ENCODE data around the gene MBD3L1. TPM values are rescaled to one million over a fixed set of nuclear protein-coding genes. Genes with fewer than 3 reads are reported as not detected.

MBD3L1 gene
- not detected for polyA plus RNA-seq (2013, experiment 1 of 2; ENCODE audit: insufficient read length)
- polyA plus RNA-seq (2013, experiment 2 of 2; ENCODE audit: insufficient read length), result not detected

- DNase-seq, result peak; percentile 97
Observed at GRCh38 chr19:8832132-8833021, at the start of gene MBD3L1, which contains the start of gene ZNF558. MBD3L1 (plus strand) TSS chr19:8832377; CDS start chr19:8842679, 10,302 bp downstream. ZNF558 (minus strand) TSS chr19:8832304; CDS start chr19:8822659, 9,645 bp downstream.

GRCh38 chr19:8794823-8795222, 37.4 kb upstream of the MBD3L1 start:
- no peak for DNase-seq

DNA sequence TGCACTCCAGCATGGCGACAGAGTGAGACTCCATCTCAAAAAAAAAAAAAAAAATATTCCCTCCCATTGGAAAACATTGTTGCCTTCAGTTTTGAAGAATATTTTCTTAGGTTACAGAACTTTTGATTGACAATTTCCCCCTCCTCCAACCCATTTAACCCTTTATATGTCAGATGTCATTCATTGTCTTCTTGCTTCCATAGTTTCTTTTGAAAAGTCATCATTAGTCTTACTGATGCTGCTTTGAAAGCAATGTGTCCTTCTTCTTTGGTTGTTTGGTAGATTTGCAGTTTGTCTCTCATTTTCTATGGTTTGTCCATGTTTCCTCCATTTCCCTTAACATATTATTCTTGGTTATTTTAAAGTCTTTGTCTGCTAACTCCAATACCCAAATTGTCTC, 25.5 kb upstream of the MBD3L1 start:
- no peak for DNase-seq

DNA sequence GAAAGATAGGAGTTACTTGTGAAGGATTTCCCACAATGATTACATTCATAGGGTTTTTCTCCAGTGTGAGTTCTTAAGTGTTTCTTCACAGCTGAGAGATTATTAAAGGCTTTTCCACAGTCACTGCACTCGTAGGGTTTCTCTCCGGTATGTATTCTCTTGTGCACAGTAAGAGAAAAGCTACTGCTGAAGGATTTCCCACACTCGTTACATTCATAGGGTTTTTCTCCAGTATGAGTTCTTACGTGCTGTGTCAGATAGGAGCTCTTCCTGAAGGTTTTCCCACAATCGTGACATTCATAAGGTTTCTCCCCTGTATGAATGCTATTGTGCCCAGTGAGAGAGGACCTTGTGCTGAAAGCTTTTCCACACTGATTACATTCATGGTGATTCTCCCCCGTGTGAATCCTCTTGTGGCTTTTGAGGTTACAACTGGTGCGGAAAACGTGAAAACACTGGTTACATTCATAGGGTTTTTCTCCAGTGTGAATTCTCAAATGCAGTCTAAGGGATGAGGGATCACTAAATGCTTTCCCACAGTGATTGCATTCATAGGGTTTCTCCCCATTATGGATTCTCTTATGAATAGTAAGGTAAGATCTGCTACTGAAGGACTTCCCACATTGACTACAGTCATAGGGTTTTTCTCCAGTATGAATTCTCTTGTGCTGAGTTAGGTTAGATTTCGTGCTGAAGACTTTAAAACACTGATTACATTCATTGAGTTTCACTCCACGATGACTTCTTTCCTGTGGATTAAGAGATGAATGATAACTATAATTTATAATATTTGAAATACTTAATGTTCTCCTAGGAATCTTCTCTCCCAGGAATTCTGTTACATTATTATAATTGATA, 20.6 kb upstream of the MBD3L1 start:
- no peak for DNase-seq

DNA sequence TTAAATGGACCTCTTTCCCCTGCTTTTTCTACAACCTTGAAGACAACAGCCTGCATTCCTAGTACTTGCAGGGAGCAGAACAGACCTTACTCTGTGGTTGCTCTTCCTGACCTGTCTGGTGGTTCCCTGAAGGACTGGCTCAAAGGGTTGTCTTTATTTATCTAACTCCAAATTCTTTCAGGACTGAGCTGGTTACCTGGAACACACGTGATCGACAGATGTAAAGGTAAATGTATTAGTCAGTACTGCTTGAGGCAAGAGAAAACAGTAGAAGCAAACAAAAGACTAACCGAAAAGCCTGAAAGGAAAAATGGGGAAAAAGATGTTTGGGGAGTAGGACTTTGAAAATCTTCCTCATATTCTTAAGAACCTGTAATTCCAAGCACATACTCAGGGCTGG, 18.0 kb upstream of the MBD3L1 start:
- DNase-seq, result no peak

GRCh38 chr19:8815780-8816179, 16.4 kb upstream of the MBD3L1 start:
- DNase-seq, result no peak

- no peak for DNase-seq
Observed at GRCh38 chr19:8820234-8820633, 11.9 kb upstream of the MBD3L1 start.

DNA sequence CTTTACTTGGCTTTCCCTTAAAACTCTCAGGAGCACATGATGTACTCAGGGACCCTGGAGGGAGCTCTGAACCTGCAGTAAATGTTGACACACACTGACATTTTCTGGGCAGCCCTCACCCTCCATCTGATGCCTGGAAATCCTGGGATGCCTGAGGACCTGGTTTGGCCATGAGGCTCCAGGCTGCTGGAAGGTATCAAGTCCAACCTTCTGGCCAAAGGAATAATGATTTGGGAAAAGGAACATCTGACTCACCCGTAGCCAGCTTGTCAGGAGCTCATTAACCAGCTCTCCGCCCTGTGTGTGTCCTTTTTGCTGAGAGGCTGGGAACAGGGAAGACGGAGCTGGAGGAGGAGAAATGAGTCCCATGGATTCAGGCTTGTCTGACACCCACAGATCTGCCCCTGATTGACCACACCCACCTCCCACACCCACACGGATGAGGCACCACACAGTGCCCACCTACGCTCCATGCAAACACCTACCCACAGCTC, 10.4 kb upstream of the MBD3L1 start:
- DNase-seq, result no peak

- DNase-seq, result no peak
Observed at GRCh38 chr19:8826371-8826770, 5.8 kb upstream of the MBD3L1 start.

GRCh38 chr19:8827277-8827676, 4.9 kb upstream of the MBD3L1 start:
- DNase-seq, result no peak

DNA sequence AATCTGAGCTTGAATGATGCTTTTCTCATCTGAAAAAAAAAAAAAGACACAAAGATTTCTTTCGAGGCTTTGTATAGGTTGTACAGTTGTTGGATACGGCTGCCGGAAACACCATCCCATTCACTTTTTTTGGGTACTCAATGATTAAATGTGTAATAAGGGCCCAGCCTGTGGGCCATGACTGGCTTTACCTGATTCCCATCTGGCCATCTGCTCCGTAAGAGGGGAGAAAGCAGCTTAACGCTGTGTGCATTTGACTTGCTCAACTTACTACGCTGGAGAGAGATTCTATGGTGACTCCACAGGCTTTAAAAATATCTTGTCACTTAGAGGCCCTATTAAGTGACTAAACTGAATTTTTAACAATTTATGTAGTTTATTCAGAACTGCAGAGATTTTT, 804 bp upstream of the MBD3L1 start:
- DNase-seq, result no peak

- no peak for DNase-seq
Observed at GRCh38 chr19:8831832-8832131, 395 bp upstream of the MBD3L1 start.

- DNase-seq, result no peak
Observed at GRCh38 chr19:8835446-8835845, 3.3 kb downstream of the MBD3L1 start.

- DNase-seq, result no peak
Observed at GRCh38 chr19:8835877-8836276, 3.7 kb downstream of the MBD3L1 start.

DNA sequence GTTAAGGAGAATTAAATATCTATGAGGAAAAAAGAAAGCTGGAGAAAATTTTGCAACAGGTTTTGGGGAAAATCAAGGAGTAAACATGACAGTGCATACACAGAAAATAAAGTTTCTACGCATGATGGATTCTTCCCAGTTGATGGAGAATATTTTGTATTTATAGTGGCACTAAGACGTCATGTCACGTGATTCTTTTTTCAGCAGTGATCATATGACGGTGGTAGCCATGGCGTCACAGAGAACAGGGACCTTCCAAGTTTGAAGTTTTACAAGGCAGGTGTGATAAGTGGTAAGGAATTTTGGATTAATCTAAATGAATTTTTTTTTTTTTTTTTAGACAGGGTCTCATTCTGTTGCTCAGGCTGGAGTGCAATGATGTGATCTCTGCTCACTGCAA, 8.5 kb downstream of the MBD3L1 start:
- DNase-seq, result no peak

DNA sequence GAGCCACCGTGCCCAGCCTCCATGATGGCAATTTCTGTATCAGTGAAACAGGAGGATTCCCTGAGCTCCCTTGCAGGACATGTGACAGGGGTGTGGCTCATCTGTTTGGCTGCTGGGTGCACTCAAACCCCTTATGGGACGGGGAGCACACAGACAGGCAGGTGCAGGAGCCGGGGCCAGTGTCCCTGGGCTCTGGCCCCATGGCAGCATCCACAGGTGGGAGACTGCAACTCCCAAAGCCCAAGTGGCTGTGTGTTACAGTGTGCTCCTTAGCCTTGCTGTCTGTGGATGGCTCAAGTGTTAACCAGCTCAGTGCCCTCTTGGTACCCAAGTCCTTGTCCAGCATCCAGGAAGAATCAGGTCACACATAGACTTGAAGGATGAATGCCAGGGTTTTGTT, 14.6 kb downstream of the MBD3L1 start:
- no peak for DNase-seq

- DNase-seq, result no peak
Observed at GRCh38 chr19:8849232-8849631, 17.1 kb downstream of the MBD3L1 start.

DNA sequence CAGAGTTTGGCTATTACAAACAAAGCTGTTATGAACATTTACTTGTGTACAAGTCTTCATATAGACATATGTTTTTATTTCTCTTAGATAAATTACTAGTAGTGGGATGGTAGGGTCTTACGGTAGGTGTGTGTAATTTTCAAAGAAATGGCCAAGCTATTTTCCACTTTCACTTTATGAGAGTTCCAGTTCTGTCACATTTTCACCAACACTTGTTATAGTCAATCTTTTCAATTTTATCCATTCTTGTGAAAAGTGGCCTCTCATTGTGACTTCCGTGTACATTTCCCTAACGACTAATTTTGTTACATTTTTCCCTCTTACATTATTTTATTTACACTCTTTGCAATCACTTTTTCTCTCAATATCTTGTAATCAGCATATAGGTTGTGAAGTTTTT, 18.3 kb downstream of the MBD3L1 start:
- DNase-seq, result no peak

DNA sequence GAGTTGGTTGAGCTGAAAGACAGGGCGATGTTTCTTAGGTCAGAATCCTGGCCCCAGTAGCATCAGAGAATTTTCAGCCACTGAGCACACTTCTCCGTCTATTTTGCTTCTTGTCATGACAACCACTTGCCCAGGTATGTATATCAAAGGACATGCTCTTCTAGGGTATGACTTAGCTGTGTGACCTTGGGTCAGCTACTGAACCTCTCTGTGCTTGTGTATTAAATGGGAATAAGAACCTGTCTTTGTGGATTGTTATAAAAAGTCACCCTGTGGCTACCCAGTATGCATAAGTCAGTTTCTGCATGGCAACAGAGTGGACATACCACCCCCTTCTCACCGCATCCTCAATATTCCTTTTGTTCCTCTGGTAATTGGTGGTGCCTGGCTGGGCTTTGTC, 26.1 kb downstream of the MBD3L1 start:
- DNase-seq, result no peak

DNA sequence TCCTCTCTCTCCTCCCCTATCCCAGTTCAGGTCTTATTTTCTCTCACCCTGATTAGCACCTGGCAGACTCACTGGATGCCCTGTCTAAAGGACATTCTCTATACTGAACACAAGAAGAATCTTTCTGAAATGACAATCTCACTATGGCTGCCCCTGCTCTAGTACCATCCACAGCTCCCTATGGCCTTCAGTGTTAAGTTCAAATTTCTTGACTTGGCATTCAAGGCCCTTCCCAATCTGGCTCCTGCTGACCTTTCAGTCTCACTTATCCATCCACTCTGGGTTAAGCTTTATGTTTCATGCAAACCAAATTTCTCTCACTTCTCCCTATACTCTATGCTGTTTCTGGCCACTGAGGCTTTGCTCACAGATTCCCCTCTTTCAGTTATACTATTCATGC, 34.2 kb downstream of the MBD3L1 start:
- no peak for DNase-seq

GRCh38 chr19:8877854-8878705, 45.9 kb downstream of the MBD3L1 start:
- no peak for DNase-seq

DNA sequence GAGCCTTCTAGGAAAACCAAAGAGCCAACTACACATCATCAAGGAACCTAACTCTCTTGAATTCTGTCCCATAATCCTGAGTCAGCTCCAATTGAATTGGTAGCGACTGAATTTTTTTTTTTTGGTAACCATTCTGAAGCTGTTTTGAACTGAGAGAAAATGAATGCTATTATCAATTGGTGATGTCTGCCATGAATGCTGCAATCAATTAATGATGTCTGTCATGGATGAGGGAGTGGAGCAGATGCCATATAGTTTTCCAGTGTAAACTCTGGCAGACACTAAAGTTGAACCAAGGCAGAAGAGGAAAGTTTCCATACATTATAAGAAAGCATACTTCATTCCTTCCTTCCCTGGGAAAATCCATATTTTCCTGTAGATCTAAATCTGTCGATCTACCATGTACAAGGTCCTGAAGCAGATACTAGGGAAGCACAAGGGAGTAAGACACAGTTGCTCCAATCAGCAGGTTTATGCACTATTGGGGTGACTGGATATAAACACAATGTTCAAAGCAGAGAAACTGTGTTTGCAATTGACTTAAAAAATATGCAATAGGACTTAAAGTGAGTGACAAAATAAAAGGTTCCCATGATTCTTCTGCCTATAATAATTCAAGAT, 48.8 kb downstream of the MBD3L1 start:
- DNase-seq, result no peak
